Measurements from ENCODE around the gene ZNF775.

Gene ZNF775

DNA sequence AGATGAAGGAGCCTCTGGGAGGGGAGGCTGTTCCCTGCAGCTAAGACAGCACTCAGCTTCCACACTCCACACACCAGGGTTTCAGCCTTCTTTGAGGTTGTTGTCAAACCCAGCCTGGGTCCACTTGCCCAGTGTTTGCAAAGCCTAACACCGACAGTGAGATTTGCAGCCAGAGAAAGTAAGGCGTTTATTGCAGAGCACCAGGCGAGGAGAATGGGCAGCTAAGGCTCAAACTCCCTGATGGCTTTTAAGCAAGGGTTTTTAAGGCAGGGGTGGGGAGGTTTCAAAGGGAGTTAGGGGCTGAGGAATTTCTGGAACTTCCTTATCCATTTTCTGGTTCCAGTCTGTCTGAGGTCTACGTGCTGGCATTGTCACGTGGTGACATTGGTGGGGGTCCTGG lies 4.7 kb upstream of the ZNF775 start:
- H3K4me3 ChIP-seq (ENCODE audit: control insufficient read depth, low read depth, low read length), result no peak overlapping the region
- no peak for TF ChIP-seq CTCF (IDR thresholded peaks at IDR 0.05; ENCODE audit: control insufficient read depth, insufficient read depth, low read depth, low read length, missing control alignments)
- DNase-seq (ENCODE audit: low read depth), result no peak

DNA sequence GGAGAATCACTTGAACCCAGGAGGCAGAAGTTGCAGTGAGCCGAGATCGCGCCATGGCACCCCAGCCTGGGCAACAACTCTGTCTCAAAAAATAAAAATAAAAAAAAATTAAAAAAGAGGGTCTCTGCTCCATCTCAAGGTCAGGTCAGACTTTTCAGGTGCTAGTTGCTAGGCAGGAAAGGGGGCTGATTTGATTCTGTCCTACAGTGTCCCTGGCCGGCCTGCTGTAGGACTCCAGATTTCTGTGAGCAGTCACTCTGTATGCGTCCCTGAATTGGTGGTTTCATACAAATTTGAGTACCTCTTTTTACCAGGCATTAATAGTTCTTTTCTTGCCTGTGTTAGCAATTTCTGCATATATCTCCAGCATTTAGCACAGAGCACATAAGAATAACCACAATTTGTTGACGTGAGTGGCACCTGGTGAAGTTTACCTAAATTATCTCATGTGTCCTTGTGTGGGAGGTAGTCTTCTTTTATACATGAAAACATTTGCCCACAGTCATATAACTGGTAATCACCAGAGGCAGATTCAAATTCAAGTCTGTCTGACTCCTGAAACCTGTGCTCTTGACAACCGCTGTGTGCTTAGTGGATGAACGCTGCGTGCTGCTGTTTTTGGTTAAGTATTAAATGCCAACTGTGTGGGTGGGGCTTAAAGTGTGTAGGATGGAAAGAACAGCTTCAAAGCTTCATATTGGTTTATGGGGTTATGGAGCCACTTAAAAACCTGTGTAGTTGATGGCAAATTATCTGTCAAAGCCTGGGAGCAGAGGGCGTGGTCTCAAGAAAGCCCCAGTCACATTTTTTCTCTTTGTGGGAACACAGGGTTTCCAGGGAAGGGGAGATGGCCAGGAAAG lies 3.2 kb upstream of the ZNF775 start:
- TF ChIP-seq CTCF (IDR thresholded peaks at IDR 0.05; ENCODE audit: control insufficient read depth, insufficient read depth, low read depth, low read length, missing control alignments), result no peak
- no peak overlapping the region for H3K4me3 ChIP-seq (ENCODE audit: control insufficient read depth, low read depth, low read length)
- DNase-seq (ENCODE audit: low read depth), result no peak

DNA sequence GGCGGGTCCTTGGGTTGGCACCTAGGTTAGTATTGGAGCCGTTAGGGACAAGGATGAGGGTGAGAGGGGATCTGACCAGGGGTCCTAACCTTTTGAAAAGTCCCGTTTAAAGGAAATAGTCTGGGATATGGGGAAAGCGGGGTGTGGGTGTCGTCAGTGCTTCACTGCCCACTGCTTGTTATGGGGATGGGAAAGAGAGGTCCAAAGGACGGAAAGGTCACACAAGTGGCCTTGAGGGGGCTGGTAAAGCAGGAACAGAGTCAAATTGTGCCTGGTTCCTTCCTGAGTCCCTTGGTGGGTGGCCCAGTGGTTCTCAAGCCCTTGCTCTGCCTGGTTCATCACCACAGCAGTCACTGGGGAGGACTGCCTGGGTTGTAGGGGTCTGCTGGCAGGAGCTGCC lies 2.6 kb upstream of the ZNF775 start:
- TF ChIP-seq CTCF (IDR thresholded peaks at IDR 0.05; ENCODE audit: control insufficient read depth, insufficient read depth, low read depth, low read length, missing control alignments), result no peak
- DNase-seq (ENCODE audit: low read depth), result no peak
- H3K4me3 ChIP-seq (ENCODE audit: control insufficient read depth, low read depth, low read length), result no peak overlapping the region

GRCh38 chr7:150377196-150377595 lies 1.9 kb upstream of the ZNF775 start:
- no peak for TF ChIP-seq CTCF (IDR thresholded peaks at IDR 0.05; ENCODE audit: control insufficient read depth, insufficient read depth, low read depth, low read length, missing control alignments)
- H3K4me3 ChIP-seq (ENCODE audit: control insufficient read depth, low read depth, low read length), result no peak overlapping the region

GRCh38 chr7:150377635-150378034 lies 1.5 kb upstream of the ZNF775 start:
- TF ChIP-seq CTCF (IDR thresholded peaks at IDR 0.05; ENCODE audit: control insufficient read depth, insufficient read depth, low read depth, low read length, missing control alignments), result no peak
- no peak for DNase-seq (ENCODE audit: low read depth)

More at GRCh38 chr7:150377196-150377595, 1.9 kb upstream of the ZNF775 start:
- DNase-seq (ENCODE audit: low read depth), result no peak

DNA sequence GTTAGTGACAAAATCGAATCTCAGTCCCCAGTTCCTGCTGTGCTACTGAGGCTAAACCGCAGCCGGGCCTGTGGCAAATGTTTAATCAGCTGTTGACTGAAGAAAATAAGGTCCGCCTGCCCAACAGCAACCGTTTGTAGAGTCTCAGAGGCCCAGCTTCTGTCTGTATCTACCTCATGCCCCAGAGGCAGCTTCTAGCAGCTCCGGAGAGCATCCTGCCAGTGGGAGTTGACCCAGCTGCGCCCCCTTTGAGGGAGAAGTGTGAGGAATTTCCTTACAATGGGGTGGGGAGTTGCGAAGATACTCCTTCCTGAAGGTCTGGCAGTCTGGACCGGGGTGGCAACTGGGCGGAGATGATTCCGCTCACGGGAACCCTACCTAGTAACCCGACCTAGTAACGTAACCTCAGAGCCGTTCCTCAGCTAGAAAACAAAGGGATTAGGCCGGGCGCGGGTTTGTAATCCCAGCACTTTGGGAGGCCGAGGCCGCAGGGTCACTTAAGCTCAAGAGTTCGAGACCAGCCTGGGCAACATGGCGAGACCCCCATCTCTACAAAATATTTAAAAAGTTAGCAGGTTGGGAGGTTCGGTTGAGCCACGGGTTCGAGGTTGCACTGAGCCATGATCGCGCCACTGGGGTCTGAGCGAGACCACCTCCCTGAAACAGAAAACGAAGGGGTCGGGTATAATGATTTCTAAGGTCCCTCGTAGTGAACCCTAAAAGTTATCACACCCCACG lies 846 bp upstream of the ZNF775 start:
- TF ChIP-seq CTCF (IDR thresholded peaks at IDR 0.05; ENCODE audit: control insufficient read depth, insufficient read depth, low read depth, low read length, missing control alignments), result peak; percentile 21
- DNase-seq (ENCODE audit: low read depth), result no peak
- H3K4me3 ChIP-seq (ENCODE audit: control insufficient read depth, low read depth, low read length), result peak overlapping the region; percentile 62

More at GRCh38 chr7:150377635-150378034, 1.5 kb upstream of the ZNF775 start:
- H3K4me3 ChIP-seq (ENCODE audit: control insufficient read depth, low read depth, low read length), result no peak overlapping the region

Data from AG09309 (cell line).